Lower lobe of right lung (tissue), 2 donors: ENCODE measurements around the gene DNAJC8. TPM values are rescaled to one million over a fixed set of nuclear protein-coding genes. Genes with fewer than 3 reads are reported as not detected.

Source experiments
- ATAC-seq, 2 donors: fragments of 200-7000 bp; cut with Tn5 transposase; one replicate each; pipeline ENCODE4 v1.9.1; 2020 to 2022; ENCODE audit warnings: mild to moderate bottlenecking in 2 of 2, moderate library complexity in 2 of 2
- DNase-seq: peaks from one replicate; pipeline ENCODE4 v3.0.0-alpha.2; 2020
- H3K27ac ChIP-seq: fragments of 200-600 bp; one replicate; pipeline ENCODE4 v1.8.0; 2022
- H3K27me3 ChIP-seq: fragments of 200-600 bp; one replicate; pipeline ENCODE4 v1.8.0; 2022; ENCODE audit warnings: low read depth
- H3K36me3 ChIP-seq: fragments of 200-600 bp; one replicate; pipeline ENCODE4 v1.8.0; 2022; ENCODE audit warnings: mild to moderate bottlenecking
- H3K4me1 ChIP-seq: fragments of 200-600 bp; one replicate; pipeline ENCODE4 v1.8.0; 2022
- H3K4me3 ChIP-seq: fragments of 200-600 bp; one replicate; pipeline ENCODE4 v1.8.0; 2022; ENCODE audit warnings: mild to moderate bottlenecking
- H3K9me3 ChIP-seq: fragments of 200-600 bp; one replicate; pipeline ENCODE4 v1.8.0; 2022
- intact Hi-C: fragments of 100-400 bp; cut with DNase I; formaldehyde crosslinking; loops from one replicate; pipeline ENCODE4 v1.11.0; 2022
- total RNA-seq: library from RNA; stranded (reverse); fragmentation: NEBNext Ultra II Directional; extraction: Animal tissue kit (Norgen Biotek cat#: 25700); gene quantifications from one replicate; pipeline ENCODE4 v1.2.1, GENCODE V29; 2021
- TF ChIP-seq, protein P1 (sequence below): fragments of 200-600 bp; IDR thresholded peaks from one replicate; pipeline ENCODE4 v1.8.0; 2022; ENCODE audit warnings: antibody characterized with exemption, mild to moderate bottlenecking
- donor health status: DM: no; HTN: yes; CAD: no; lungs with severe emphysema.

DNAJC8 gene
- total RNA-seq, 1 donor from 2014 or later = 68.9 TPM

DNA sequence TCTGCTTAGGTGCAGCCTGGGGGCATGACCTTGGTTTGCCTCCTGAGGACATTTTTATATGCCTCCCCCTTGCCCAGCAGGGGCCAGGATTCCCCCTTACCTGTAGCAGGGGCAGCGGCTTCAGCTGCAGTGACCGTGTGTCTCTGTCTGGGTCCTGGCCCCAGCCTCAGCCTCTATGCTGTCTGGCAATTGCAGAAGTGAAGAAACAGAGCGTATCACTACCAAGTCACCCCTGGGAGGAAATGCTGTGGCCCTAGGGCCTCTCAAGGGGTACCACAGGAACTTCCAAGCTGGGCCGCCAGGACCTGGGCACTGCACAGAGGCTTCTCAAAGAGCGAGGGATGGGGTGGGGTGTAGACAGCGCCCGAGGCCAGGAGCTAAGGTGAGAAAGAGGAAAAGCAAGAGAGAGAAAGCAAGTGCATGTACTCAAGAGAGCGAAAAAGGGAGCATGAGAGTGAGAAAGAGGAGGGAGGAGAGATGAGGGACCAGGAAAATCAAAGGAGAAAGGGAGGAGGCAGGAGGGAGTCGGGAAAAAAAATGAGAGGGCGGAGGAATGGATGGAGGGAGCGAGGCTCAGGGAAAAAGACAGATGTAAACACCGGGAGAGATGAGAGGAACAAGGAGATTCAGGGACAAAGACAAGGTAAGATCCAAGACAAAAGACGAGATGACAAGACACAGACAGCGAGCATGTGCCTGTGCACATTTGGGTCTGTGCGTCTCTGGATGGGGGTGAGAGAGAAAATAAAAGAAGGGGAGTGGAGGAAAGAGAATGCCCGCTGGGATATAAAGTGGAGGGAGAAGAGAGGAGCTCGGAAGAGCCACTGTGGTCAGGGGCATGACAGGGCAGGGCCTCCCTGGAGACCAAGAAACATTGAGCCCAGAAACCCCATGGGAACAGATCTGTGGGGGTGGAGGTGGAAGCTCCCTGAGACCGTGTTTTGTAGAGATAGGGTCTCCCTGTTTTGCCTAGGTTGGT lies 56.0 kb downstream of the DNAJC8 start, which contains the start of gene PTAFR:
PTAFR (minus strand) TSS at position 199 of the 979 bp plus-strand sequence. CDS start 25,669 bp downstream, outside the sequence.
- Histone ChIP-seq H3K4me3 (peak within 1 kb of the TSS; percentile 48), H3K9me3 (no peaks in the 10 kb centered on the region), H3K27me3 (no peaks in the 10 kb centered on the region), H3K4me1 (peaks cover 27% of the 10 kb centered on the region), H3K36me3 (no peaks in the 10 kb centered on the region), H3K27ac (peak within 1 kb of the TSS; percentile 77)
- TF ChIP-seq, protein P1, sequence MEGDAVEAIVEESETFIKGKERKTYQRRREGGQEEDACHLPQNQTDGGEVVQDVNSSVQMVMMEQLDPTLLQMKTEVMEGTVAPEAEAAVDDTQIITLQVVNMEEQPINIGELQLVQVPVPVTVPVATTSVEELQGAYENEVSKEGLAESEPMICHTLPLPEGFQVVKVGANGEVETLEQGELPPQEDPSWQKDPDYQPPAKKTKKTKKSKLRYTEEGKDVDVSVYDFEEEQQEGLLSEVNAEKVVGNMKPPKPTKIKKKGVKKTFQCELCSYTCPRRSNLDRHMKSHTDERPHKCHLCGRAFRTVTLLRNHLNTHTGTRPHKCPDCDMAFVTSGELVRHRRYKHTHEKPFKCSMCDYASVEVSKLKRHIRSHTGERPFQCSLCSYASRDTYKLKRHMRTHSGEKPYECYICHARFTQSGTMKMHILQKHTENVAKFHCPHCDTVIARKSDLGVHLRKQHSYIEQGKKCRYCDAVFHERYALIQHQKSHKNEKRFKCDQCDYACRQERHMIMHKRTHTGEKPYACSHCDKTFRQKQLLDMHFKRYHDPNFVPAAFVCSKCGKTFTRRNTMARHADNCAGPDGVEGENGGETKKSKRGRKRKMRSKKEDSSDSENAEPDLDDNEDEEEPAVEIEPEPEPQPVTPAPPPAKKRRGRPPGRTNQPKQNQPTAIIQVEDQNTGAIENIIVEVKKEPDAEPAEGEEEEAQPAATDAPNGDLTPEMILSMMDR = no peak
- peak; percentile 76 for DNase-seq
- intact Hi-C loops = no loop called here
- peak; percentile 64 to 68 for ATAC-seq

DNA sequence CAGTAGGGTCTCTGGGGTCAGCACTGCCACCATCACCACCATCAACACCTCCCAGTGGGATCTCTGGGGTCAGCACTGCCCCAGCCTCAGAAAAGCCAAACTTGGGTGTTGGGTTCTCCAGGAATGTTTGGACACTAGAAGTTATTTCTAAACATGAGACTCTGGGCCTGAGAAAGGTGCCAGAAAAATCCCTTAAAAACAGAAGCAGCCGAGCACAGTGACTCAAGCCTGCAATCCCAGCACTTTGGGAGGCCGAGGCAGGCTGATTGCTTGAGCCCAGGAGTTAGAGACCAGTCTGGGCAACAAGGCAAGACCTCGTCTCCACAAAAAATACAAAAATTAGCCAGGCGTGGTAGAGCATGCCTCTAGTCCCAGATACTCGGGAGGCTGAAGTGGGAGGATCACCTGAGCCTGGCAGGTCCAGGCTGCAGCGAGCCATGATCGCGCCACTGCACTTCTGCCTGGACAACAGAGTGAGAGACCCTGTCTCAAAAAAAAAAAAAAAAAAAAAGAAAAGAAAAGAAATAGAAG lies 56.8 kb downstream of the DNAJC8 start:
- ATAC-seq (no peak), DNase-seq (peak; percentile 42)
- TF ChIP-seq, protein P1 = no peak
- Histone ChIP-seq H3K27me3 (no peaks in the 10 kb centered on the region), H3K36me3 (no peaks in the 10 kb centered on the region), H3K27ac (peak overlapping the region; percentile 77), H3K9me3 (no peaks in the 10 kb centered on the region), H3K4me1 (peaks cover 34% of the 10 kb centered on the region), H3K4me3 (peak overlapping the region; percentile 48)
- intact Hi-C loops = no loop called here

DNA sequence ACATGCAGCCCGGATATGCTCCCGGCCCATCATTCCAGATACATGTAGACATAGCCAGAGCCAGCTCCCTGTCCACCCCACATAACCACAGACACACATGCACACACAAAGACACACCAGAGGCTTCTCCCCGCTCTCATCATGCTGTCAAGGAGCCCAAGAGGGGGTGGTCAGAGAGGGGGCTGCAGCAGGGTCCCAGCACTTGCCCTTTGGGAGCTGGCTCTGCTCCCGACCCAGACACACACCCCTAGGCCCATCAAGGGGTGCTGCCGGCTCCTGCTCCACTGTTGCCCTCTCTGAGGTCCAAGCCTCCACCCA lies 58.9 kb downstream of the DNAJC8 start:
- TF ChIP-seq, protein P1 = no peak
- intact Hi-C loops = no loop called here
- H3K27ac ChIP-seq = peak overlapping the region; percentile 68
- DNase-seq (peak; percentile 43), ATAC-seq (peak in 1 of 2 donors; percentile 3)
- no peaks in the 10 kb centered on the region for H3K27me3 ChIP-seq
- peaks cover 53% of the 10 kb centered on the region for H3K4me1 ChIP-seq
- peak overlapping the region; percentile 48 for H3K4me3 ChIP-seq
- H3K9me3 ChIP-seq = no peaks in the 10 kb centered on the region
- no peaks in the 10 kb centered on the region for H3K36me3 ChIP-seq

DNA sequence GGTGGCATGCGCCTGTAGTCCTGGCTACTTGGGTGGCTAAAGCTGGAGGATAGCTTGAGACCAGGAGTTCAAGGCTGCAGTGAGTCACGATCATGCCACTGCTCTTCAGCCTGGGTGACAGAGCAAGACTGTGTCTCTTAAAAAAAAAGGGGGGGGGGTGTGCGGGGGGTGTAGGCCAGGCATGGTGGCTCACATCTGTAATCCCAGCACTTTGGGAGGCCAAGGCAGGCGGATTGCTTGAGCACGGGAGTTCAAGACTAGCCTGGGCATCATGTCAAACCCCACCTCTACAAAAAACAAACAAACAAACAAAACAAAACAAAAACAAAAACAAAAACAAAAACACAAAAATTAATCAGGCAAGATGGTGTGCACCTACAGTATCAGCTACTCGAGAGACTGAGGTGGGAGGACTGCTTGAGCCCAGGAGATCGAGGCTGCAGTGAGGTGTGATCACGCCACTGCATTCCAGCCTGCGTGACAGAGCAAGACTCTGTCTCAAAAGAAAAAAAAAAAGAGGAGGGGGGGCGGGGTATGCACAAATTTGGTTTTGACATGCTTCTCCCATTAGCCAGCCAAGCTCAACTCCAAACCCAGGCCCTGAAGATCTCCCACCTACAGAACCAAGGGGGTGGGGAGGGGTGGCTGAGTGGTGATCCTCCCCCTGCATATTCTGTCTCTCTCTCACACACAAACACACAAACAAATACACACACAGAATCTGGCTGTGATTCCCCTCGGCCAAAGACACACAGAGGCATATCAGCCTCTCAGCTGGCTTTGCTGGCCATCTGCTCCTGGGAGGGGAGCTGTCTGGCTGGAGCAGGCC lies 59.5 kb downstream of the DNAJC8 start:
- peak; percentile 22 for DNase-seq
- intact Hi-C loops = no loop called here
- Histone ChIP-seq H3K36me3 (no peaks in the 10 kb centered on the region), H3K27me3 (no peaks in the 10 kb centered on the region), H3K4me3 (peak overlapping the region; percentile 48), H3K9me3 (no peaks in the 10 kb centered on the region), H3K4me1 (peaks cover 56% of the 10 kb centered on the region), H3K27ac (peak overlapping the region; percentile 68)
- ATAC-seq = no peak
- TF ChIP-seq, protein P1 = no peak

DNA sequence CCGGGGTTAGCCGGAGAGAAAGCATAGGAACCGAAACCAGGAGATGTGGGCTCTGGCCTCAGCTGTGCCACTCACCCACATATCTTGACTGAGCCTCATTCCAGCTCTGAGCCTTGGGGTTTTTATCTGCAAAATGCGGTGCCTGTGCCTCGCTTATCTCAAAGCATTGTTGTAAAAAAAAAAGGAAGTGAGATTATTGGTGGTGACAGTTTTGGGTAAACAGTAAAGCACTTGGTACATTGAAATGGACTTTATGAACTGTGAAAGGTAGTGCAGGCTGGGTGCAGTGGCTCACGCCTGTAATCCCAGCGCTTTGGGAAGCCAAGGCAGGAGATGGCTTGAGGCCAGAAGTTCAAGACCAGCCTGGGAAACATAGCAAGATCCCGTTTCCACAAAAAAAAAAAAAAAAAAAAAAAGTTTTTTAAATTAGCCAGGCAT lies 60.1 kb downstream of the DNAJC8 start:
- peak; percentile 59 for ATAC-seq
- DNase-seq = peak; percentile 53
- H3K9me3 ChIP-seq = no peaks in the 10 kb centered on the region
- H3K27me3 ChIP-seq = no peaks in the 10 kb centered on the region
- H3K4me3 ChIP-seq = peak overlapping the region; percentile 14
- H3K36me3 ChIP-seq = no peaks in the 10 kb centered on the region
- H3K4me1 ChIP-seq = peaks cover 56% of the 10 kb centered on the region
- peak overlapping the region; percentile 68 for H3K27ac ChIP-seq
- TF ChIP-seq, protein P1 = no peak
- intact Hi-C loops = no loop called here
